Stimulated activated CD4-positive, alpha-beta T cell treated with anti-CD3 and anti-CD28 coated beads, TNF-alpha, amount 100 ng/mL, for 48 hours (primary cell): ENCODE results near the gene FAM124A.

ENCODE experiments used
- DNase-seq, 3 donors: peaks; one replicate each; pipeline ENCODE4 v3.0.0-alpha.2; 2020; ENCODE audit warnings: low read depth in 3 of 3

The FAM124A gene

GRCh38 chr13:51222037-51222685 is at the start of gene FAM124A:
Gene FAM124A, plus strand, starts transcription at chr13:51222398. Its CDS starts 104 bp downstream, at chr13:51222502.
- DNase-seq: peak; percentile 11 to 38 (median 20)

GRCh38 chr13:51175021-51175420 is 47.2 kb upstream of the FAM124A start:
- no peak for DNase-seq

DNA sequence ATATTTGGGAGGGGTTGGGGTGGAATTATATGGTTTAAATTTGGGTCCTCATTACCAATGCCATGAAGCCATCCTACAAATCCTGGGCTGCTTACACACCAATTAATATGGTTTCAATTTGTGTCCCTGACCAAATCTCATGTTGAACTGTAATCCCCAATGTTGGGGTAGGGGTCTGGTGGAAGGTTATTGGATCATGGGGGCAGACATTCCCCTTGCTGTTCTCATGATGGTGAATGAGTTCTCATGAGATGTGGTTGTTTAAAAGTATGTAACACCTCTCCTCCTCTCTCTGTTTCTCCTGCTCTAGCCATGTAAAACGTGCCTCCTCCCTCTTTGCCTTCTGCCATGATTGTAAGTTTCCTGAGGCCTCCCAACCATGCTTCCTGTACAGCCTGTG is 46.6 kb upstream of the FAM124A start:
- no peak for DNase-seq

GRCh38 chr13:51177188-51177587 is 45.0 kb upstream of the FAM124A start:
- DNase-seq: no peak

DNA sequence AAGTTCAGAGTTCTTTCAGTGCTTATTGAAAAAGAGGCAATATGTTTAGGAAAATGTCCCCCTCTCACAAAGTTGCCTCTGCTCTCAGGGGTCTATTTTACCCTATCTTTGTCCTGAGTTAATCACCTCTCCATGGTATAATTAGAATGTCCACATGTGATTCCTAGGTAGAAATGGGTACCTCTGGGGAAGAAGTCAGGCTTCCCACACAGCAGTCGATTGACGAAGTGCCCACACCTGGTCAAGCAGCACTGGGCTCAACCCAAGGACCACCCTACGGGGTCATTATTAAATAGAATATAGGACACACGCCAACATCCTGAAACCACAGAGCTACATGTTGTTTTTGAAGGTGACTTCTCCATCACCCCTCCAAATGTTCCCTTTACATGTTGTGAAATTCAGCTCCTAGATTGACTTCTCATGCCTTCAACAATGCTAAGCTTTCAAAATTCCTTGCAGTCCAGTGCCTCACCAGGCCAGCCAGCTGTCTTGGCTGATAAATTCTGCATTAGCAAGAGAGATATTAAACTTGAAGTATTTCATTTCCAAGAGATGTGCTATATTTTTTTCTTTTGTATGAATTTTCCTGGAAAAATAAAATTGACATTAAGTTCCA is 43.6 kb upstream of the FAM124A start:
- DNase-seq: no peak

DNA sequence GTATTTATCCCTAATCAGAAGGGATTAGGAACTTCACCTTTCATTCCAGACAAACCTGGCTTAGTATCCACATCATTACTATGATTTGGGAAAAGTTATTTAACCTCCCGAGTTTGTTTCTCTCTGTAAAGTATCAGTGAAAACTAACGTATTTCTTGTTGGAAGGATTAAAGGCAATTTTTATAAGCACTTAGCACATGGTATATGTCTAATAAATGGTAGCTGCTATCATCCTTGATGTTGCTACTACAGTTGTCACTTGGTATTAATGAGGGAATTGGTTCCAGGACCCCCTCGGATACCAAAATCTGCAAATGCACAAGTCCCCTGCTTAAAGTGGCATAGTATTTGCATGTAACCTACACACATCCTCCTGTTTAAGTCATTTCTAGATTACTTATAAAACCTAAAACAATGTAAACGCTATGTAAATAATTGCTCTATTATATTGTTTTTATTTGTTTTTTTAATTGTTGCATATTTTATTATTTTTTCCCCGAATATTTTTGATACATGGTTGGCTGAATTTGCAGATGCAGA is 42.7 kb upstream of the FAM124A start:
- DNase-seq: no peak

GRCh38 chr13:51180853-51181511 is 41.2 kb upstream of the FAM124A start:
- DNase-seq: no peak

DNA sequence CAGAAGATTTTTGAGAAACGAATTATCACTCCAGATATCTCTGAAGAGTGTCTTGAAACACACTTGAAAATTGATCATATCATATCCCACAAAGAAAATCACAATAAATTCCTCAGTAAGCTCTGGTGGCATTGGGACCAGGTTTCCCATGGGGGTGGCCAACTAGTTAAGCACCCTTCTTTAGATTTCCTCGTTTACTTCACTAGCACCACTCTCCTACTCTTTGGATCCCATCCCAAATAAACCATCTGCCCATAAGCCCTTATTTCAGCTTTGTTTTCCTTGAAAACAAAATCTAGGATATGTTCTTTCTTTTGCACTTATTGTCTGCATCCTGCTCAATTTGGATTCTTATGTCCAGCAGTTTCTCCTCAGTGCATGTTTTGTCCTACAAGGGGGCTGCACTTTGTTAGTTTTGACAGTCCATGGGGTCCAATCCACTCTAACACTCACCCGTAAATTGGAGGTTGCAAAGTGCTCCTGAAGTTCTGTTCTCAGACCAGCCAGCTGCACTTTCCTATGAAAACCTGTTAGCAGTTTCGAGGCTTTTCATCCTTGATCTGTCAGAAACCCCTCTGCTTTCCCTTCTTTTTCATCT is 40.3 kb upstream of the FAM124A start:
- no peak for DNase-seq

DNA sequence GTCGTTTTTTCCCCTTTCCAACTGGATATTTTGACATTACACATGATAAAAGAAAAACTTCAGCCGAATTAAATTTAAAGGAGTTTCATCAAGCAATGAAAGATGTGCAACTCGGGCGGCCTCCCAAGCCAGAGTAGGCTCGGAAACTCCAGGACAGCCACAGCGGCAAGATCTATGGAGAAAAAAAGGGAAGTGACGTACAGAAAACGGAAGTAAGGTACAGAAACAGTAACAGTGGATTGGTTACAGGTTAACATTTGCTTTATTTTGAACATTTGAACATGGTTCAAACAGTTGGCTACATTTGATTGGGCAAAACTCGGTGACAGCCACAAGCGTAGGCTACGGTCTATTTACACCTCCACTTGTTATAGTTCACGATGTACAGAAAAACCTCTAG is 30.5 kb upstream of the FAM124A start:
- DNase-seq: no peak

GRCh38 chr13:51192348-51192747 is 29.9 kb upstream of the FAM124A start:
- no peak for DNase-seq

DNA sequence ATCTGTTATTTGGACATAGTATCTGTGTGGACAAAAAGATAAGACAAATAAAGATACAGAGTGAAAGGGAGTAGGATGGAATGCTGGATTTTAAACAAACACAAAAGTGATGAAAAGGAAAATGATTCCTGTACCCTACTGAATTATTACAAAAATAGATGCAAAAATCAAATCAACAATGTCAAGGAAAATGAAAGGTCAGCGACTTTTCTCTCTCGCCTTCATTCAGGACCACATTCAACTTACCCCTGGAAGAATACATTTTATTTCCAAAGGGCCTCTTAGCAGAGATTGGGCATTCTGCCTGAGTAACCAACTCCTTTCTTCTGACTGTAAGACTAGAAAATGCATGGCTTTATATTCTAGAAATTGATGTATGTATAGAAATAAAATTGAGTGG is 28.8 kb upstream of the FAM124A start:
- no peak for DNase-seq

- no peak for DNase-seq
Measured at GRCh38 chr13:51194942-51195341, 27.3 kb upstream of the FAM124A start.

- DNase-seq: no peak
Measured at GRCh38 chr13:51201886-51202285, 20.3 kb upstream of the FAM124A start.

GRCh38 chr13:51202477-51203046 is 19.6 kb upstream of the FAM124A start:
- no peak for DNase-seq

DNA sequence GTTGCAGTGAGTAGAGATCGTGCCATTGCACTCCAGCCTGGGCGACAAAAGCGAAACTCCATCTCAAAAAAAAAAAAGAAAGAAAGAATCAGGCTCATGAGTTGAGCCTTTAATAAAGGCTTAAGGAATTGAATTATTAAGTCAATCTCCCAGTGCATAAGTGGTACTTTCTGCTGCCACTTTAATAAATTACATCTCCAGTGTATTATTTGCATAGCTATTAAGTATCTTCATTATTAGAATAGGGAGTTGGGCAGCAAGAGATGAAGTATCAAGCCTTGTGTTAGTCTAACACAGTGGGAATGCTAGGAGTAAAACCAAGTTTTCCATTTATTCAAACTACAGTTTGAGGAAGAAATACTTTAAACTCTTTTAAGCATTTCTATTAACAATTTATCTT is 15.6 kb upstream of the FAM124A start:
- DNase-seq: no peak

GRCh38 chr13:51207881-51208280 is 14.3 kb upstream of the FAM124A start:
- DNase-seq: no peak

DNA sequence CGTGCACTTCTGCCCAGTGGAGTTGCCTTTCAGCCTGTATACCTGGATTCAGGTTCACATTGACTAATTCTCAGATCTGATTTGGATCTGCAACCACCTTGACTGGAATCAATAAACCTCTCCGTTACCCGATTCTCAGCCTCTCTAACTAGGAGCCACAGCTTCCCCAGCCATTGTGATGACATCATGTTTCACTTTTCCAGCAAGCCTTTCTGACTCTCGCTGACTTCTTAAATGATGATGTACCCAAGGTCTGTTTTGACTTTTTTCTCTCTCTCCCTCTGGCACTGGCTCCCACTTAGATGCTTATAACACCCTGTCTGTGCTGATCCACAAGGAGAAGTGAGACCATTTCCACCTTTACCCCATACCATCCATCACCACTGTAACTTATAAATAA is 13.5 kb upstream of the FAM124A start:
- no peak for DNase-seq

DNA sequence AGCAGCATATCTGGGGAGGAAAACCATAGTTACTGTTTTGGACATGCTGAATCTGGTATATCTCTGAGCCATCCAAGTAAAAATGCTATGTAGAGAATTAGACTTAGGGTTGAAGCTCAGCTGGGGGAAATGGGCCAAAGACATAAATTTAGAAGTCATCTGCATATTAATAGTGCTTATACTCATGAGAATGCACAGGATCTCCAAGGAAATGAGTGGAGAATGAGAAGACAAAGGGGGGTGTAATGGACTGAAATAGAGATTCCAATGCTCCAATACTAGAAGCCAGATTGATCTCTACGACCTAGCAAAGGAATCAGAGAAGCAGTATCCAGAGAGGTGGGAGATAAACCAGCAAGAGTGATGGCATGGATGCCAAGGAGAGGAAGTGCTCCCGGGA is 10.3 kb upstream of the FAM124A start:
- no peak for DNase-seq

GRCh38 chr13:51212758-51213157 is 9.4 kb upstream of the FAM124A start:
- no peak for DNase-seq

- DNase-seq: no peak
Measured at GRCh38 chr13:51213173-51213728, 8.9 kb upstream of the FAM124A start.

DNA sequence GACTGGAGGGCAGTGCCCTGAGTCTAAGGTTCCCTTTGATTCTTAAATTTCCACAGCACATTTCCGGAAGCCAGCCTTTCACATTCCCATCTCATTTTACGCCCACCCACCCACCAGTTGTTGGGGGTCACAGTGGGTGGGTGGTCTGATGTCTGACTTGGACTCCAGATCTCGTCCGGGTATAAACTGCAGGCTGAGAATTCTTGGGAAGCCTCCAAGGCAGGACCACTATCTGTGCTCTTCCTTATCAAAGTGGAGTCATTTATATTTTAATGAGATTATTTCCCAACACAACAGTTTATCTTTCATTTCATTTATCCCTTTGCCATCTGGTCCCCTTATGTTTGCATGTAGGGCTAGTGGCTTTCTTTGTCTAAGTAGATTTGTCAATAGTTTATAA is 3.6 kb upstream of the FAM124A start:
- DNase-seq: no peak

DNA sequence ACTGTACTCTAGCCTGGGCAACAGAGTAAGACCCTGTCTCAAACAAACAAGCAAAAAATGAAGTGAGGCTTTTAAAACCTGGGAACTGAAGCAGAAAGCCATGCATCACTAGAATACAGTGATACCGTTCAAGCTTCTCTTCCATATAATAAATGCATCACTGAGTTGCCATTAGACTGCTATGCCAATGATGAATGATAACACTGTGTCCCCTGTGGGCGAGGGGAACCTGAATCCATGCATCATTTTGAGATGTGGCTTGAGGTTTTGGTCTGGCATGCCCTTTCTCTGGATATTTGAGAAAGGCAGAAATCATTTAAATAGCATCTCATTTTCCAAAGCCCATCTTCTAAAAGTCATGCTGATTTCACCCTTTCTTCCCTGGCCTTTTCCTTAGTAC is 1.5 kb upstream of the FAM124A start:
- no peak for DNase-seq
